Upper lobe of left lung (tissue), 6 donors: ENCODE measurements around the gene TPM1. TPM values are rescaled to one million over a fixed set of nuclear protein-coding genes. Genes with fewer than 3 reads are reported as not detected.

Source experiments
- ATAC-seq, 2 donors: fragments of 200-7000 bp; cut with Tn5 transposase; one replicate each; pipeline ENCODE4 v1.9.1; 2022; ENCODE audit warnings: mild to moderate bottlenecking in 2 of 2, moderate library complexity in 2 of 2; ENCODE audit not compliant: low FRiP score in 2 of 2
- DNase-seq, 2 donors: peaks; one replicate each; pipeline ENCODE4 v3.0.0-alpha.2; 2019 to 2020
- H3K27ac ChIP-seq, 4 donors: fragments of 200-600 bp; sonication (generic); one replicate each; pipeline ENCODE4 v1.5.1; 2016 to 2019
- H3K27me3 ChIP-seq, 4 donors: fragments of 200-600 bp; sonication (generic); one replicate each; pipeline ENCODE4 v1.5.1; 2017 to 2019
- H3K36me3 ChIP-seq, 4 donors: fragments of 200-600 bp; sonication (generic); one replicate each; pipeline ENCODE4 v1.5.1; 2016 to 2019
- H3K4me1 ChIP-seq, 4 donors: fragments of 200-600 bp; sonication (generic); one replicate each; pipeline ENCODE4 v1.5.1; 2018 to 2019
- H3K4me3 ChIP-seq, 4 donors: fragments of 200-600 bp; sonication (generic); one replicate each; pipeline ENCODE4 v1.5.1; 2017 to 2019; ENCODE audit warnings: mild to moderate bottlenecking in 2 of 4, moderate library complexity in 1 of 4
- H3K9me3 ChIP-seq, 4 donors: fragments of 200-600 bp; sonication (generic); one replicate each; pipeline ENCODE4 v1.5.1; 2018 to 2019
- CTCF ChIP-seq, 6 experiments: fragments of 450-650 bp in 4 of 6; fragments of 200-600 bp in 2 of 6; sonication (generic) in 2 of 6; IDR thresholded peaks; one replicate each; pipeline ENCODE4 v1.5.1; 2016 to 2019; ENCODE audit warnings: antibody characterized with exemption in 6 of 6
- EP300 ChIP-seq, 4 donors: sonication (generic); formaldehyde crosslinking; IDR thresholded peaks; one replicate each; pipeline ENCODE4 v1.5.1; 2017; ENCODE audit warnings: antibody characterized with exemption in 4 of 4, control low read depth in 2 of 4
- POLR2A ChIP-seq, 4 donors: fragments of 450-650 bp; IDR thresholded peaks; one replicate each; pipeline ENCODE4 v1.5.1; 2016 to 2017; ENCODE audit warnings: antibody characterized with exemption in 4 of 4, mild to moderate bottlenecking in 2 of 4
- POLR2AphosphoS5 ChIP-seq, 2 donors: sonication (generic); formaldehyde crosslinking; IDR thresholded peaks; one replicate each; pipeline ENCODE4 v1.5.1; 2017; ENCODE audit warnings: antibody characterized with exemption in 2 of 2
- WGBS, 2 donors: methylation state at CpG; one replicate each; pipeline ENCODE4 v1.1.5; 2017 to 2018; 5-methylcytosine and 5-hydroxymethylcytosine counted together
- total RNA-seq, 6 donors: library from RNA; depleted of rRNA in 4 of 6; stranded (reverse); fragments of >200 nt in 4 of 6; gene quantifications; one replicate each; pipeline versions ENCODE4 v1.1.0 to v1.2.1, GENCODE V29; 2016 to 2021
- donor health status: DM: no; HTN: no; CAD: no; lungs with moderate emphysema.
- donor health status: DM: no; HTN: yes; CAD: no; lungs with severe emphysema.

The TPM1 gene
- total RNA-seq, 6 donors from 2014 or later: 144 to 343 (median 254) TPM

GRCh38 chr15:63038926-63039673 is 3.4 kb upstream of the TPM1 start:
- TF ChIP-seq EP300 (IDR thresholded peaks at IDR 0.05): no peak
- no peak for TF ChIP-seq POLR2AphosphoS5 (IDR thresholded peaks at IDR 0.05)
- TF ChIP-seq CTCF (IDR thresholded peaks at IDR 0.05): no peak
- TF ChIP-seq POLR2A (IDR thresholded peaks at IDR 0.05): no peak
- peaks cover 0 to 23% (median 14%) of the 10 kb centered on the region in 4 donors for H3K27me3 ChIP-seq
- H3K27ac ChIP-seq: no peak overlapping the region
- WGBS, 2 donors: 76 to 82% methylated on average over 5 of the region's 5 CpGs
- no peaks in the 10 kb centered on the region for H3K9me3 ChIP-seq
- peaks cover 14 to 26% (median 23%) of the 10 kb centered on the region in 4 donors for H3K4me1 ChIP-seq
- no peak overlapping the region for H3K4me3 ChIP-seq
- ATAC-seq: no peak
- no peak for DNase-seq
- H3K36me3 ChIP-seq: no peaks in the 10 kb centered on the region

DNA sequence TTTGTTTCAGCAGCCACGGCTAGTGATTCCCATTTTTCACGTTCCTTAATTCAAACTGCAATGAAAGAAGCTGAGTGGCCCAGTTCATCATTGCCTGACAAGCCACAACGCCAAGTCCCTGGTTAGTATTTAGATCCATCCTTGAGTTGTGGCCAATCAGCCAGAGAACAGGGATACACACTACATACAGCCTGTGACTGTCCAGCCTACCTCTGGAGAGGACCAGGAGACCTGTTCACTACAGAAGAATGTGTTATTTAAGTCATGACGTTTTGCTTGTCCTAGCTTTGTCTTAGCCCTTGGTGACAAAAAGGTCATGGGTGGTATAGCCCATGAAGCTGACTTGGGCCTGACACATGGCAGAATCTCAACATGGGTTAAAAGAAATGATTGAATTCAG is 2.7 kb upstream of the TPM1 start:
- H3K36me3 ChIP-seq: no peaks in the 10 kb centered on the region
- no peak for ATAC-seq
- H3K4me3 ChIP-seq: no peak overlapping the region
- no peak for DNase-seq
- no peak for TF ChIP-seq CTCF (IDR thresholded peaks at IDR 0.05)
- no peak for TF ChIP-seq EP300 (IDR thresholded peaks at IDR 0.05)
- H3K27ac ChIP-seq: no peak overlapping the region
- no peaks in the 10 kb centered on the region for H3K9me3 ChIP-seq
- H3K4me1 ChIP-seq: peaks cover 14 to 32% (median 26%) of the 10 kb centered on the region in 4 donors
- 89% methylated on average over 4 of the region's 4 CpGs for WGBS, 2 donors
- H3K27me3 ChIP-seq: peaks cover 0 to 28% (median 14%) of the 10 kb centered on the region in 4 donors

GRCh38 chr15:63040509-63040908 is 2.0 kb upstream of the TPM1 start:
- H3K4me1 ChIP-seq: peaks cover 14 to 32% (median 26%) of the 10 kb centered on the region in 4 donors
- TF ChIP-seq POLR2AphosphoS5 (IDR thresholded peaks at IDR 0.05) (no peak), CTCF (IDR thresholded peaks at IDR 0.05) (no peak), POLR2A (IDR thresholded peaks at IDR 0.05) (no peak), EP300 (IDR thresholded peaks at IDR 0.05) (no peak)
- H3K36me3 ChIP-seq: no peaks in the 10 kb centered on the region
- peaks cover 0 to 29% (median 14%) of the 10 kb centered on the region in 4 donors for H3K27me3 ChIP-seq
- 85 to 86% methylated on average over 6 of the region's 6 CpGs for WGBS, 2 donors
- no peak overlapping the region for H3K27ac ChIP-seq
- no peak for ATAC-seq
- no peaks in the 10 kb centered on the region for H3K9me3 ChIP-seq
- no peak for DNase-seq
- H3K4me3 ChIP-seq: no peak overlapping the region

DNA sequence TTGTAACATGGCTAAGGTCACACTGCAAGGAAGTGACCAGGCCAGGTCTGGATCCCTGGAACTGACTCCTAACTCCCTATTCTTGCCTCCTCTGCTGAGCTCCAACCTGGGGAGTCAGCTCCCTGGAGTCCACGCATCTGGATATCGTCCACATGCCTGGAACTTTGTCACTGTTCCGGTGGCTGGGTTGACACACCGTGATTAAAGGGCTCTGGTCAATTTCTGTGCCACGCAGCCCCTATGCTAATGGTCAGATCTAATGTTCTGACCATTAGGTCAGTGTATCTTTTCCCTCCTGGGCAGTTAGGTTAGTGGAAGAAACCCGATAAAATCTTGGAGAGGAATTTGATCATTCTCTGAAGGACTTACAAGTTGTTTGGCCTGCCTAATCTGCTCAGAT is 1.6 kb upstream of the TPM1 start:
- Histone ChIP-seq H3K4me3 (no peak overlapping the region), H3K27ac (peak overlapping the region in 1 of 4 donors; percentile 13), H3K27me3 (peaks cover 0 to 29% (median 14%) of the 10 kb centered on the region in 4 donors), H3K9me3 (no peaks in the 10 kb centered on the region), H3K4me1 (peaks cover 14 to 32% (median 26%) of the 10 kb centered on the region in 4 donors), H3K36me3 (no peaks in the 10 kb centered on the region)
- TF ChIP-seq EP300 (IDR thresholded peaks at IDR 0.05) (no peak), CTCF (IDR thresholded peaks at IDR 0.05) (no peak), POLR2AphosphoS5 (IDR thresholded peaks at IDR 0.05) (no peak), POLR2A (IDR thresholded peaks at IDR 0.05) (no peak)
- 80 to 82% methylated on average over 6 of the region's 6 CpGs for WGBS, 2 donors
- DNase-seq: no peak
- ATAC-seq: no peak
